AG09309 (cell line): Measurements from ENCODE around the gene CHRNB2.

Source experiments
- DNase-seq: peaks from one replicate; pipeline ENCODE4 v3.0.0-alpha.2; 2010; ENCODE audit warnings: low read depth
- H3K4me3 ChIP-seq: 2 replicates; pipeline ENCODE4 v1.5.1; 2011; ENCODE audit warnings: mild to moderate bottlenecking, low read depth, low read length, moderate library complexity; ENCODE audit not compliant: control insufficient read depth
- TF ChIP-seq, protein P1 (sequence below): IDR thresholded peaks from 2 replicates; pipeline ENCODE4 v1.5.1; 2011; ENCODE audit warnings: mild to moderate bottlenecking, low read depth, low read length, inconsistent platforms; ENCODE audit not compliant: insufficient read depth, control insufficient read depth; ENCODE audit errors: missing control alignments

Gene CHRNB2

DNA sequence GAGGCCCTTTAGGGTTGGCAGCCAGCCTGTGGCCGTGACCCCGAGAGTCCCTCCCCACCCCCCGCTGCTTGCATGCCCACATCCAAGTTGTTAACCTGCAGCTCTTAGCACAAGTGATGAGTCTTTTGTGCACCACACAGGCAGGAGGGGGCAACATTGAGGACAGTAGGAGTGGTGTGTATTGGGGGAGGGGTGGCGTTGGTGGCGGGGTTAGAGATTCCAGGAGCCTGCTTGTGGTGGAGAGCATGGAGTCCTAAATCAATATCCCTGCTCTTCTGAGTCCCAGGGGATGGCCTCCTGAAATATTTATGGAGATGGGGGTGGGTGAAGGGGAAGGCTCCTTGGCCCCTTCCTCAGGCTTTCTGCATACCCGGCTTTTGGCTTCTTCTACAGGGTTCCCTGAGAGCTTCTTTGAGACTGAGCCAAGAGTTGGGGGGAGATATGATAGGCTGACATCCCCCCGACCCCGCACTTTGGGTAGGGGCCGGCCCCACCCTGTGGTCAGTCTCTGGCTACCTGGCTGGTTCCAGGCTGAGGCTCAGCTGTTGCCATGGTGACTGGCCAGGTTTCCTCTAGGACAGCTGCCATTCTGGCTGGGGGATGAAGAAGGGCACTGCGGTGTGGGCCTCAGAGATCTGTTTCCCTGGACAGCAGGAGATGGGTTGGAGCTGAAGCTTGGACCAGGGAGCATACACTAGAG lies 5.0 kb downstream of the CHRNB2 start:
- H3K4me3 ChIP-seq = no peak overlapping the region
- TF ChIP-seq, protein P1, sequence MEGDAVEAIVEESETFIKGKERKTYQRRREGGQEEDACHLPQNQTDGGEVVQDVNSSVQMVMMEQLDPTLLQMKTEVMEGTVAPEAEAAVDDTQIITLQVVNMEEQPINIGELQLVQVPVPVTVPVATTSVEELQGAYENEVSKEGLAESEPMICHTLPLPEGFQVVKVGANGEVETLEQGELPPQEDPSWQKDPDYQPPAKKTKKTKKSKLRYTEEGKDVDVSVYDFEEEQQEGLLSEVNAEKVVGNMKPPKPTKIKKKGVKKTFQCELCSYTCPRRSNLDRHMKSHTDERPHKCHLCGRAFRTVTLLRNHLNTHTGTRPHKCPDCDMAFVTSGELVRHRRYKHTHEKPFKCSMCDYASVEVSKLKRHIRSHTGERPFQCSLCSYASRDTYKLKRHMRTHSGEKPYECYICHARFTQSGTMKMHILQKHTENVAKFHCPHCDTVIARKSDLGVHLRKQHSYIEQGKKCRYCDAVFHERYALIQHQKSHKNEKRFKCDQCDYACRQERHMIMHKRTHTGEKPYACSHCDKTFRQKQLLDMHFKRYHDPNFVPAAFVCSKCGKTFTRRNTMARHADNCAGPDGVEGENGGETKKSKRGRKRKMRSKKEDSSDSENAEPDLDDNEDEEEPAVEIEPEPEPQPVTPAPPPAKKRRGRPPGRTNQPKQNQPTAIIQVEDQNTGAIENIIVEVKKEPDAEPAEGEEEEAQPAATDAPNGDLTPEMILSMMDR = no peak

DNA sequence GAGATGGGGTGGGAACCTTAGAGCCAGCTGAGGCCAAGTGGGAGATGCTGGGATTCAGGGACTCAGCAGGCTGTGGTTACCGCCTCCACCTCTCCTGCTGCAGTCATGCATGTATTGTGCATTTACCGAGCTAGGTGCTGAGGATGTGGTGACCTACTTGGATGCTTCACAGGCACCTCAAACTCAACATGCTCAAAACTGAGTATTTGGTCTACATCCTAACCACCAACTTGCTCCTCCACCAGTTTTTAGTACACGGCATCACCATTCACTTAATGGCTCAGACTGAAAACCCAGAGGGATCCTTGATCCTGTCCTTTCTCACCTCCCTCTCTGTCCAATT lies 5.6 kb downstream of the CHRNB2 start:
- H3K4me3 ChIP-seq = no peak overlapping the region
- DNase-seq = no peak
- TF ChIP-seq, protein P1 = no peak

More for the DNA sequence above, 5.0 kb downstream of the CHRNB2 start:
- DNase-seq = no peak

DNA sequence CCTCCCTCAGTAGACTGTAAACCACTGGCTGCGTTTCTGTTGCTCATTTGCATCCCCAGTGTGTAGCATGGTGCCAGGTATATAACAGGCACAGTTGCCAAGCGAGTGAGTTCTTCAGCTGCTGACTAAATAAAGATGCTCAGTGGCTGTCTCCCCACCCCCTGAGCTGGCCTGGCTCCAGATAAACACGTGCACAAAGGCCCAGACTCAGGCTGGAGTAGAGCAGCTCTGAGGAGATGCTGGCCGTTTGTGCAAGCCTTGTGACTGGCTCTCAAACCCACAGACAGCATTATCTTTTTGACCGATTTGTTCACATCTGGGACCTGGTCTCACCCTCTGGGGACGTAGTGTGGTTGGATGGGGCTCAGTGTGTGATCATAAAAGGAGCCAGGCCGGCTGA lies 7.1 kb downstream of the CHRNB2 start:
- no peak for DNase-seq
- H3K4me3 ChIP-seq = no peak overlapping the region
- TF ChIP-seq, protein P1 = no peak

DNA sequence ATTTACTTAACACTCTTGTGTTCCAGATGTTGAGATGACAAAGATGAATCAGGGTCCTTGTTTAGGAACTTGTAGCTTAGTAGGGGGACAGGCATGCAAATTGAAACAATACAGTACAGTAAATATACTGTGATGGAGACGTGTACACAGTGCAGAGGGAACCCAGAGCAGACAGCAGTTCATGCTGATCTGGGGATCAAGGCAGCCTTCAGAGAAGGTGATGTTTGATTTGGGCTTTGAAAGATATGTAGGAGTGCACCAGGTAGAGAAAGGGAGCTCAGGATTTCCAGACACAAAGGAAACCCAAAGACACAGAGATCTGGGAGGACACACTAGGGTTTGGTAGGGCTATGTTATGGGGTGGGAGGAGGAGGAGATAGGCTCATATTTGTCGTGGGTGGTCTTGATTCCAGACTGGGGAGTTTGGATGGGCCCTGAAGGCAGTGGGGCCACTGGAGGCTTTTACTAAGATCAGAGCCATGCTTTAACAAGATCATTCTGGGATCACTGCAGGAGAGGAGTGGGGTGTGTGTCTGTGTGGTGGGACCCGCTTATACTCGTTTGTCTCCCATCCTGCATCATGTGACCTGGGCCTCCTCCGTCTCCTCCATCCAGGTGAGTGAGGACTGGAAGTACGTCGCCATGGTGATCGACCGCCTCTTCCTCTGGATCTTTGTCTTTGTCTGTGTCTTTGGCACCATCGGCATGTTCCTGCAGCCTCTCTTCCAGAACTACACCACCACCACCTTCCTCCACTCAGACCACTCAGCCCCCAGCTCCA lies 7.8 kb downstream of the CHRNB2 start:
- TF ChIP-seq, protein P1 = no peak
- no peak overlapping the region for H3K4me3 ChIP-seq
- no peak for DNase-seq

DNA sequence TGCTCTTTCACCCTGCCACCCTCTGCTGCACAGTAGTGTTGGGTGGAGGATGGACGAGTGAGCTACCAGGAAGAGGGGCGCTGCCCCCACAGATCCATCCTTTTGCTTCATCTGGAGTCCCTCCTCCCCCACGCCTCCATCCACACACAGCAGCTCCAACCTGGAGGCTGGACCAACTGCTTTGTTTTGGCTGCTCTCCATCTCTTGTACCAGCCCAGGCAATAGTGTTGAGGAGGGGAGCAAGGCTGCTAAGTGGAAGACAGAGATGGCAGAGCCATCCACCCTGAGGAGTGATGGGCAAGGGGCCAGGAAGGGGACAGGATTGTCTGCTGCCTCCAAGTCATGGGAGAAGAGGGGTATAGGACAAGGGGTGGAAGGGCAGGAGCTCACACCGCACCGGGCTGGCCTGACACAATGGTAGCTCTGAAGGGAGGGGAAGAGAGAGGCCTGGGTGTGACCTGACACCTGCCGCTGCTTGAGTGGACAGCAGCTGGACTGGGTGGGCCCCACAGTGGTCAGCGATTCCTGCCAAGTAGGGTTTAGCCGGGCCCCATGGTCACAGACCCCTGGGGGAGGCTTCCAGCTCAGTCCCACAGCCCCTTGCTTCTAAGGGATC lies 8.5 kb downstream of the CHRNB2 start:
- TF ChIP-seq, protein P1 = no peak
- no peak overlapping the region for H3K4me3 ChIP-seq
- DNase-seq = no peak

DNA sequence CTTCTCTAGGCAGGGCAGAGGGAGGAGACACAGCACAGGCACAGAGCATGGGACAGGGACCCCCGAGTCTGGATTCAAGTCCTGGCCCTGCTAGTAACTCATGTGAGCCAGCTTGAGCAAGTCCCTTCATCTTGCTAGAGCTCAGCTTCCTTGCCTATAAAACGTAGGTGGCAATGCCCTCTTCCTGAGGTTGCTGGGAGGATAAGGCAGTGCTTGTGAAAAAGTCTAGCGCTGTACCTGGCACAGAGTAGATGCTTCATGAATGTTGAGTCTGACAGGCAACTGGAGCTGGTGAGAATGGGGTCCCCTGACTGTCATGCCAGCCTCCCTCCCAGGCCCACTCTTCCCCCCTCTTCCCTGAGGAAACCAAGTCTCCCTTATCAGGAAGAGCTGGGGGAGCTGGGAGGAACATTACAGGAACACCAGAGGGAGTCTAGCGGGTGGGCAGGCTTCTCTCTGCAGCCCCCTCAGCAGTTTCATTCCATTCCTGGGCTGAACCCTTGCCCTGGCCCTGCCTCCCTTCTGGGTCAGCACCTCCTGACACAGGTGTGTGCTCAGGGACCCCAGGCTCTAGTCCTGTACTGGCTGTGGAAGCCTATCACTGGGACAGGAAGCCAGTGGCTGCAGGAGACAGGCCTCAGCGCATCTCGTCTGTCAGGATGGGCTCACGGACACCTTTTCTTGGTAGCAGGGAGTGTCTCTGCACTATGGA lies 9.9 kb downstream of the CHRNB2 start:
- DNase-seq = no peak
- H3K4me3 ChIP-seq = no peak overlapping the region
- TF ChIP-seq, protein P1 = no peak
